Lower leg skin (tissue), 3 donors: ENCODE measurements around the gene AJAP1.

Experiments used
- CTCF ChIP-seq, 3 donors: fragments of 450-650 bp; IDR thresholded peaks; one replicate each; pipeline ENCODE4 v1.5.1; 2016; ENCODE audit warnings: antibody characterized with exemption in 3 of 3, mild to moderate bottlenecking in 3 of 3, moderate library complexity in 2 of 3
- POLR2A ChIP-seq, 2 donors: fragments of 450-650 bp; IDR thresholded peaks; one replicate each; pipeline ENCODE4 v1.6.1; 2016 to 2017; ENCODE audit warnings: antibody characterized with exemption in 2 of 2, mild to moderate bottlenecking in 1 of 2, moderate library complexity in 1 of 2

DNA sequence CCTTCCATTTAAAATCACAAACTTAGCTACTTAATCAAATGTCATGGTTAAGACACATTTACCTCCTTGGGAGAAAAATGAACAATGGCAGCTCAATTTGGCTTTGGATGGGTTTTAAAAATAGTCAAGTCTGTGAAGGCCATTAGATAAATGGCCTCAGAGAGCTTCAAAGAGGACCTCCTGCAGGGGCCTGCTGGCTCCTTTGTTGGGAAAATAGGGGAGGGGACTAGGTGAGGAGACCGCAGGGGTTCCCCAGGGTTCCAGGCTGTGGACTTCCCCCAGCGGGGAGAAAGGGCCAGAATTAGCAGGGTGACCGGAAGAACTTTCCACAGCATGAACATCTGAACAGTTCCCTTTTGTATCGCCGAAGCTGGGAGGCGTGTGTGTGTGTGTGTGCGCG, 3.4 kb upstream of the AJAP1 start:
- TF ChIP-seq POLR2A (IDR thresholded peaks at IDR 0.05): no peak
- TF ChIP-seq CTCF (IDR thresholded peaks at IDR 0.05): no peak
